ENCODE results near the gene PCED1A.
"Not testable (repeated sequence)": the region's sequence is repeated elsewhere in the genome, so short reads cannot be mapped to it uniquely, and the experiment has no call there.

Gene PCED1A

GRCh38 chr20:2822073-2822472 lies 18.4 kb downstream of the PCED1A start:
- DNase-seq = no peak

GRCh38 chr20:2820896-2821869 lies 19.3 kb downstream of the PCED1A start:
- no peak for DNase-seq

- no peak for DNase-seq
Measured at GRCh38 chr20:2820084-2820895, 20.2 kb downstream of the PCED1A start.

- DNase-seq = no peak
Measured at GRCh38 chr20:2817891-2818595, 22.4 kb downstream of the PCED1A start.

- DNase-seq = no peak
Measured at GRCh38 chr20:2817341-2817726, 23.1 kb downstream of the PCED1A start.

- no peak for DNase-seq
Measured at GRCh38 chr20:2816583-2817340, 23.7 kb downstream of the PCED1A start.

GRCh38 chr20:2816030-2816582 lies 24.3 kb downstream of the PCED1A start, which contains the start of gene TMEM239:
Gene TMEM239 (plus strand): TSS chr20:2816364. CDS start chr20:2816555, 191 bp downstream.
- DNase-seq = no peak

GRCh38 chr20:2815242-2815900 lies 25.1 kb downstream of the PCED1A start:
- DNase-seq = no peak

- DNase-seq = no peak
Measured at GRCh38 chr20:2814587-2815051, 25.8 kb downstream of the PCED1A start, which contains the start of gene C20orf141. Gene C20orf141 (plus strand): TSS chr20:2814987. CDS start chr20:2815185, 198 bp downstream.

GRCh38 chr20:2814076-2814475 lies 26.4 kb downstream of the PCED1A start:
- DNase-seq = no peak

GRCh38 chr20:2812189-2812588 lies 28.3 kb downstream of the PCED1A start:
- DNase-seq = no peak

GRCh38 chr20:2809690-2810089 lies 30.8 kb downstream of the PCED1A start:
- no peak for DNase-seq

GRCh38 chr20:2807929-2808328 lies 32.5 kb downstream of the PCED1A start:
- not testable (repeated sequence) for DNase-seq

GRCh38 chr20:2807019-2807418 lies 33.4 kb downstream of the PCED1A start:
- DNase-seq = no peak

GRCh38 chr20:2806351-2806701 lies 34.1 kb downstream of the PCED1A start:
- DNase-seq = no peak

- no peak for DNase-seq
Measured at GRCh38 chr20:2805689-2806350, 34.6 kb downstream of the PCED1A start.

GRCh38 chr20:2804852-2805688 lies 35.4 kb downstream of the PCED1A start:
- DNase-seq = no peak

- DNase-seq = no peak
Measured at GRCh38 chr20:2804041-2804828, 36.2 kb downstream of the PCED1A start.

- no peak for DNase-seq
Measured at GRCh38 chr20:2801286-2801728, 39.1 kb downstream of the PCED1A start.
